ENCODE data around the gene NALCN.

DNA sequence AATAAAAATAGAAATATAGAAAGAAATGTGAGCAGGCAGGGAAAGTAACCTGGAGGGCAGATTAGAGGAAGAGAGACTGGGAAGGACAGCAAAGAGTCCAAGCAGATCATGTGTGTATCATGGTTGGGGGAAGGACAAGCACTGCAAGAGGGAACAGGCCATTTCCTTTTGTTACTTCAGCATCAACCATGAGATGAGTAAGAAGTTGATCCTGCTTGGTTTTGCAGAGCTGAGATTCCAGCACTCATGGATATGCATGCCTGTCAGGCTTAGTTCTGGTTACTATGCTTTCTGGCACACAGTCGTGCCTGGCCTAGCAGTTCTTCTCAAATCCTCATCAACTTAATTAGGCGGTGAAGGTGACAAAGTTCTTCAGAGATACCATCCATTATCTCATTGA is 18.1 kb downstream of the NALCN start:
- TF ChIP-seq, protein P1, sequence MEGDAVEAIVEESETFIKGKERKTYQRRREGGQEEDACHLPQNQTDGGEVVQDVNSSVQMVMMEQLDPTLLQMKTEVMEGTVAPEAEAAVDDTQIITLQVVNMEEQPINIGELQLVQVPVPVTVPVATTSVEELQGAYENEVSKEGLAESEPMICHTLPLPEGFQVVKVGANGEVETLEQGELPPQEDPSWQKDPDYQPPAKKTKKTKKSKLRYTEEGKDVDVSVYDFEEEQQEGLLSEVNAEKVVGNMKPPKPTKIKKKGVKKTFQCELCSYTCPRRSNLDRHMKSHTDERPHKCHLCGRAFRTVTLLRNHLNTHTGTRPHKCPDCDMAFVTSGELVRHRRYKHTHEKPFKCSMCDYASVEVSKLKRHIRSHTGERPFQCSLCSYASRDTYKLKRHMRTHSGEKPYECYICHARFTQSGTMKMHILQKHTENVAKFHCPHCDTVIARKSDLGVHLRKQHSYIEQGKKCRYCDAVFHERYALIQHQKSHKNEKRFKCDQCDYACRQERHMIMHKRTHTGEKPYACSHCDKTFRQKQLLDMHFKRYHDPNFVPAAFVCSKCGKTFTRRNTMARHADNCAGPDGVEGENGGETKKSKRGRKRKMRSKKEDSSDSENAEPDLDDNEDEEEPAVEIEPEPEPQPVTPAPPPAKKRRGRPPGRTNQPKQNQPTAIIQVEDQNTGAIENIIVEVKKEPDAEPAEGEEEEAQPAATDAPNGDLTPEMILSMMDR (IDR thresholded peaks at IDR 0.05): no peak
- TF ChIP-seq POLR2A (IDR thresholded peaks at IDR 0.05): no peak

Data from esophagus squamous epithelium (tissue), 4 donors.